ENCODE measurements around the gene FAM13A.

DNA sequence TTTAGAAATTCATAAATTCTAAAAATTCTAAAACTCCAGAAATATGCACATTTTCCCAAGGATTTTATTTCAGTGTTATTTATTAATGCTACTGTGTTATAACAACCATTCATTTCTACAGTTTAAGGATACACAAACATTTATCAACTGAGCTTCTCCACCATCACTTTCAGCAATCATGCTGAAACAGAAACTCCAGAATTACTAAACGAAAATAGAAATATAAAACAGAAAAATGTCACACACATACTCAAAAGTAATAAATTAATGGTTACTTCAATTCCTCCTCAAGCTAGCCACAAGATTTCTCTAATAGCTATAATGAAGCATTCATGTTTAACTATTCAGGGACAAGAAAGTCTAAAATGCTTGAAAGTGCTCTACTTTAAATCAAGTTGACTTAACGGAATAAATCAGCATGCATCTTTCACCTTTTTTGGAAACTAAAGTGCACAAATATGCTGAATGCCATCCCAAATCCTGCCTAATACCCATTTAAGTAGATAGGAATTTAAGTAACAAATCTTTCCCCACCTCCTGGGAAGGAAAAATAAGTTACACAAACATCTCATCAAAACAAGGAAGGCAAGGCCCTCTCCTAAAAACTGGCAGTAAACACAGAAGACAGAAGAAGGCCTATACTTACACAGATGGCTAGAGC is 563 bp downstream of the FAM13A start:
- TF ChIP-seq, protein P1, sequence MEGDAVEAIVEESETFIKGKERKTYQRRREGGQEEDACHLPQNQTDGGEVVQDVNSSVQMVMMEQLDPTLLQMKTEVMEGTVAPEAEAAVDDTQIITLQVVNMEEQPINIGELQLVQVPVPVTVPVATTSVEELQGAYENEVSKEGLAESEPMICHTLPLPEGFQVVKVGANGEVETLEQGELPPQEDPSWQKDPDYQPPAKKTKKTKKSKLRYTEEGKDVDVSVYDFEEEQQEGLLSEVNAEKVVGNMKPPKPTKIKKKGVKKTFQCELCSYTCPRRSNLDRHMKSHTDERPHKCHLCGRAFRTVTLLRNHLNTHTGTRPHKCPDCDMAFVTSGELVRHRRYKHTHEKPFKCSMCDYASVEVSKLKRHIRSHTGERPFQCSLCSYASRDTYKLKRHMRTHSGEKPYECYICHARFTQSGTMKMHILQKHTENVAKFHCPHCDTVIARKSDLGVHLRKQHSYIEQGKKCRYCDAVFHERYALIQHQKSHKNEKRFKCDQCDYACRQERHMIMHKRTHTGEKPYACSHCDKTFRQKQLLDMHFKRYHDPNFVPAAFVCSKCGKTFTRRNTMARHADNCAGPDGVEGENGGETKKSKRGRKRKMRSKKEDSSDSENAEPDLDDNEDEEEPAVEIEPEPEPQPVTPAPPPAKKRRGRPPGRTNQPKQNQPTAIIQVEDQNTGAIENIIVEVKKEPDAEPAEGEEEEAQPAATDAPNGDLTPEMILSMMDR (conservative IDR thresholded peaks at IDR 0.05): no peak
- no peak for TF ChIP-seq EZH2 (IDR thresholded peaks at IDR 0.05; ENCODE audit: low read depth)

Data from PC-9 (cell line).